HepG2 (cell line): ENCODE data around the gene DLX5. TPM values are rescaled to one million over a fixed set of nuclear protein-coding genes. Genes with fewer than 3 reads are reported as not detected.

ENCODE experiments used
- BCL6 ChIP-seq: IDR thresholded peaks from 2 replicates; pipeline ENCODE4 v1.6.1; 2016; ENCODE audit warnings: missing genetic modification reagents, missing compliant biosample characterization
- THAP9 ChIP-seq: sonication (generic); formaldehyde crosslinking; IDR thresholded peaks from 2 replicates; pipeline ENCODE4; 2020; ENCODE audit warnings: missing genetic modification reagents, mild to moderate bottlenecking, borderline replicate concordance
- ZNF564 ChIP-seq: sonication (generic); formaldehyde crosslinking; IDR thresholded peaks from 2 replicates; pipeline ENCODE4 v1.8.1; 2023; ENCODE audit warnings: mild to moderate bottlenecking, missing genetic modification reagents
- polyA plus RNA-seq, 8 experiments: library from polyadenylated mRNA; depleted of rRNA in 3 of 8; stranded (reverse) in 7 of 8; unstranded in 1 of 8; fragments of >200 nt; fragmentation: Illumina TruSeq in 4 of 8; extraction: Trizol in 4 of 8; gene quantifications; 2 replicates each; pipeline versions ENCODE4 v1.2.1 to v1.2.3, GENCODE V29; 2011 to 2016; ENCODE audit warnings: low read depth in 4 of 8, missing spikeins in 1 of 8, mixed read lengths in 1 of 8; ENCODE audit not compliant: insufficient read depth in 1 of 8
- total RNA-seq, 5 experiments: library from RNA; depleted of rRNA; stranded (reverse); fragments of >200 nt; fragmentation: Illumina TruSeq; extraction: Trizol; gene quantifications; 2 replicates each; pipeline ENCODE4 v1.2.3, GENCODE V29; 2016; ENCODE audit warnings: low read depth in 1 of 5
- TF ChIP-seq, protein P1 (sequence below): sonication (generic); formaldehyde crosslinking; IDR thresholded peaks from 2 replicates; pipeline ENCODE4 v1.4.0; 2020; ENCODE audit warnings: missing genetic modification reagents, mild to moderate bottlenecking, borderline replicate concordance

The DLX5 gene
- total and polyA plus RNA-seq, 2 of the 13 experiments (the other 11 are each of a cell fraction or from before 2014, with no cell fraction given) = not detected

DNA sequence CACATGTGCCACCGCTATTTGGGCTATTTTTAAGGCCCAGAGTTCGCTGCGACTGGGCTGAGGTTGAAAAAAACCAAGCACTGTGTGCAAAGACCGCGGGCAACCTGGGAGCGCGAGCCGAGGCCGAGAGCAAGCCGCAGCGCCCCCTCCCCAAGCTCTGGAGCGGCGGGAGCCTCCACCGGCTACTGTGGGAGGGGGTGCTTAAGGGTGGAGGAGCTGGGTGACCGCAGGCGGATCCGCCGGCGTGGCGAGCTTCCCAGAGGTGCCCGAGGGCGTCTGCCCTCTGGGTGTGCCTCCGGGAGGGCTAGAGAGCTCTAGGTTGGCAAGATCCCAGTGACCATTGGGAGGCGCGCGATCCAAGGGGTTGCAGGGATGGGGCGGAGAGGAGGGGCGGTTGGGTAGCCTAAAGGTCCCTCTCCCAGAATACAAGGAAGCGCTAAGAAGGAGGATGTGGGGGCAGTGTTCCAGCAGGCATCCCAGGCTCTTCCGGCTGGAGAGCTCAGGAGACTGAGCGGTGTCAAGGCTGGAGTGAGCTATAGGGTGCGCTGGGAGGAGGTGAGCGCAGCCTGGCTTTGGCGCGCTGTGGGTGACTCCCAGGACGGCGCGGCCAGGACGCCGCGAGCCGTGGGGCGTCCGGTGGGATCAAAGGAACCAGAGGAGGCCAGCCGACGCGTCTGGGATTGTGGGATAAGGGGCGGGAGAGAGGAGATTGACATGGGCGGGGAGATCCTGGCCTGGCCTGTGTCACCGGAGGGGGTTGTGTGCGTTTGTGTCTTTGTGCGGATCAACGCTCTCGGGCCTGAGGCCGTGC lies 8.0 kb downstream of the DLX5 start (continued):
- TF ChIP-seq, protein P1, sequence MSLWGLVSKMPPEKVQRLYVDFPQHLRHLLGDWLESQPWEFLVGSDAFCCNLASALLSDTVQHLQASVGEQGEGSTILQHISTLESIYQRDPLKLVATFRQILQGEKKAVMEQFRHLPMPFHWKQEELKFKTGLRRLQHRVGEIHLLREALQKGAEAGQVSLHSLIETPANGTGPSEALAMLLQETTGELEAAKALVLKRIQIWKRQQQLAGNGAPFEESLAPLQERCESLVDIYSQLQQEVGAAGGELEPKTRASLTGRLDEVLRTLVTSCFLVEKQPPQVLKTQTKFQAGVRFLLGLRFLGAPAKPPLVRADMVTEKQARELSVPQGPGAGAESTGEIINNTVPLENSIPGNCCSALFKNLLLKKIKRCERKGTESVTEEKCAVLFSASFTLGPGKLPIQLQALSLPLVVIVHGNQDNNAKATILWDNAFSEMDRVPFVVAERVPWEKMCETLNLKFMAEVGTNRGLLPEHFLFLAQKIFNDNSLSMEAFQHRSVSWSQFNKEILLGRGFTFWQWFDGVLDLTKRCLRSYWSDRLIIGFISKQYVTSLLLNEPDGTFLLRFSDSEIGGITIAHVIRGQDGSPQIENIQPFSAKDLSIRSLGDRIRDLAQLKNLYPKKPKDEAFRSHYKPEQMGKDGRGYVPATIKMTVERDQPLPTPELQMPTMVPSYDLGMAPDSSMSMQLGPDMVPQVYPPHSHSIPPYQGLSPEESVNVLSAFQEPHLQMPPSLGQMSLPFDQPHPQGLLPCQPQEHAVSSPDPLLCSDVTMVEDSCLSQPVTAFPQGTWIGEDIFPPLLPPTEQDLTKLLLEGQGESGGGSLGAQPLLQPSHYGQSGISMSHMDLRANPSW (CRISPR knock-in tag) = peak; percentile 78; the same call in 1 of the 2 replicates
- TF ChIP-seq ZNF564 (CRISPR knock-in tag) = peak; percentile 72
- peak; percentile 8 for TF ChIP-seq BCL6 (CRISPR knock-in tag)
- peak; percentile 72; the same call in 1 of the 2 replicates for TF ChIP-seq THAP9 (CRISPR knock-in tag)
